OCI-LY7 (cell line): ENCODE measurements around the gene ZNF697. TPM values are rescaled to one million over a fixed set of nuclear protein-coding genes. Genes with fewer than 3 reads are reported as not detected.
A peak's percentile ranks its signal among the peaks of the same experiment; 100 is the strongest.

Experiments
- BruUV-seq: library from RNA; stranded (reverse); fragments of 400-500 nt; replicated peaks from 2 replicates; lab custom pipeline; 2021; lab: Mats Ljungman, UMichigan
- CTCF ChIA-PET: fragments of 300-600 bp; sonication (Branson Sonifier 250); formaldehyde crosslinking; loops from one replicate; lab custom pipeline; 2022; ENCODE audit warnings: antibody characterized with exemption; ENCODE audit not compliant: unreplicated experiment; lab: Charles Lee
- POLR2A ChIA-PET: fragments of 300-600 bp; sonication (Branson Sonifier 250); formaldehyde crosslinking; loops from one replicate; lab custom pipeline; 2022; ENCODE audit warnings: antibody characterized with exemption; lab: Charles Lee
- DNase-seq: peaks from one replicate; pipeline ENCODE4 v3.0.0-alpha.2; 2015; ENCODE audit warnings: low spot score
- H2AFZ ChIP-seq: fragments of 200-600 bp; sonication (generic), shearing (Covaris generic); 2 replicates; pipeline ENCODE4 v1.6.1; 2014; ENCODE audit warnings: mild to moderate bottlenecking, antibody characterized with exemption, low read length, moderate library complexity
- H3K27ac ChIP-seq: fragments of 200-600 bp; sonication (generic); 2 replicates; pipeline ENCODE4 v1.5.1; 2014; ENCODE audit warnings: mixed run types, low read depth, mild to moderate bottlenecking, moderate library complexity, low read length, inconsistent platforms; ENCODE audit not compliant: poor library complexity, severe bottlenecking
- H3K36me3 ChIP-seq: fragments of 200-600 bp; sonication (generic); 2 replicates; pipeline ENCODE4 v1.6.1; 2014; ENCODE audit warnings: mild to moderate bottlenecking, antibody characterized with exemption, low read length, moderate library complexity, mixed read lengths; ENCODE audit not compliant: insufficient read depth
- H3K4me1 ChIP-seq: fragments of 200-600 bp; sonication (generic); 2 replicates; pipeline ENCODE4 v1.5.1; 2014; ENCODE audit warnings: mild to moderate bottlenecking, low read length; ENCODE audit not compliant: insufficient read depth, poor library complexity, severe bottlenecking
- H3K4me2 ChIP-seq: fragments of 200-600 bp; sonication (generic); 2 replicates; pipeline ENCODE4 v1.6.1; 2014; ENCODE audit warnings: mild to moderate bottlenecking, low read length
- H3K4me3 ChIP-seq: fragments of 200-600 bp; sonication (generic); 2 replicates; pipeline ENCODE4 v1.5.1; 2014; ENCODE audit warnings: mild to moderate bottlenecking, low read depth, low read length; ENCODE audit not compliant: poor library complexity, severe bottlenecking
- H3K79me2 ChIP-seq: fragments of 200-600 bp; sonication (generic); 2 replicates; pipeline ENCODE4 v1.6.1; 2016; ENCODE audit warnings: low read depth, mild to moderate bottlenecking, low read length, moderate library complexity, mixed read lengths; ENCODE audit not compliant: insufficient read depth
- H3K9me2 ChIP-seq: fragments of 200-600 bp; sonication (generic); 2 replicates; pipeline ENCODE4 v1.6.1; 2016; ENCODE audit warnings: mild to moderate bottlenecking, low read length, mixed read lengths; ENCODE audit not compliant: insufficient read depth
- H3K9me3 ChIP-seq: fragments of 200-600 bp; sonication (generic); 2 replicates; pipeline ENCODE4 v1.6.1; 2014; ENCODE audit warnings: mild to moderate bottlenecking, mixed run types, low read length, mixed read lengths
- H4K20me1 ChIP-seq: fragments of 200-600 bp; sonication (generic); 2 replicates; pipeline ENCODE4 v1.6.1; 2014; ENCODE audit warnings: mild to moderate bottlenecking, antibody characterized with exemption, low read length, moderate library complexity, mixed read lengths; ENCODE audit not compliant: insufficient read depth
- CTCF ChIP-seq: fragments of 200-600 bp; sonication (generic); conservative IDR thresholded peaks from 2 replicates; pipeline ENCODE4 v1.5.1; 2014; ENCODE audit warnings: mild to moderate bottlenecking, antibody characterized with exemption, low read length, moderate library complexity, mixed read lengths
- EZH2phosphoT487 ChIP-seq: fragments of 200-600 bp; sonication (generic); IDR thresholded peaks from 2 replicates; pipeline ENCODE4 v1.6.1; 2018; ENCODE audit warnings: low read depth, borderline replicate concordance, mild to moderate bottlenecking, mixed run types, antibody characterized with exemption, low read length, moderate library complexity, mixed read lengths
- intact Hi-C: fragments of 100-400 bp; cut with micrococcal nuclease; formaldehyde crosslinking; loops from one replicate; pipeline ENCODE4 v1.10.0; 2022; ENCODE audit not compliant: unreplicated experiment
- total RNA-seq, 2 experiments: library from RNA; depleted of rRNA in 1 of 2; stranded (reverse); fragments of >200 nt in 1 of 2; shearing (Covaris generic) in 1 of 2; gene quantifications; 2 replicates each; pipeline ENCODE4 v1.2.3, GENCODE V29; 2014 to 2022

Gene ZNF697
- total RNA-seq, 2 experiments from 2014 or later, result not detected

GRCh38 chr1:119679223-119679622 lies 31.2 kb upstream of the ZNF697 start:
- no peaks in the 10 kb centered on the region for H3K9me3 ChIP-seq
- intact Hi-C loops, result loop anchor here (10.0 kb wide), 1 partner anchor 76 kb away; no protein-coding TSS in a partner anchor
- CTCF ChIA-PET, result no interaction called here

GRCh38 chr1:119676571-119677206 lies 28.6 kb upstream of the ZNF697 start:
- intact Hi-C loops, result loop anchor here (10.0 kb wide), 1 partner anchor 78 kb away; no protein-coding TSS in a partner anchor

More at GRCh38 chr1:119679223-119679622, 31.2 kb upstream of the ZNF697 start:
- no peaks in the 10 kb centered on the region for H3K4me1 ChIP-seq
- H4K20me1 ChIP-seq, result no peaks in the 10 kb centered on the region
- no peak for DNase-seq
- no TSS peak for BruUV-seq
- TF ChIP-seq CTCF, result no peak
- TF ChIP-seq EZH2phosphoT487, result no peak
- H3K4me3 ChIP-seq, result no peak overlapping the region
- no peak overlapping the region for H3K4me2 ChIP-seq
- no peaks in the 10 kb centered on the region for H3K36me3 ChIP-seq
- no peak overlapping the region for H3K27ac ChIP-seq
- H3K9me2 ChIP-seq, result no peaks in the 10 kb centered on the region
- POLR2A ChIA-PET, result interaction anchor here (0.8 kb wide), 1 partner anchor 19 kb away, joined by 3 read pairs; no protein-coding TSS in a partner anchor
- H2AFZ ChIP-seq, result no peak overlapping the region
- no peaks in the 10 kb centered on the region for H3K79me2 ChIP-seq

More at GRCh38 chr1:119676571-119677206, 28.6 kb upstream of the ZNF697 start:
- ChIA-PET CTCF (no interaction called here), POLR2A (interaction anchor here (0.7 to 0.9 kb wide), 2 partner anchors 102 to 701 kb away, joined by 3 to 8 read pairs; no protein-coding TSS in a partner anchor)
- no peak overlapping the region for H2AFZ ChIP-seq
- H3K4me1 ChIP-seq, result no peaks in the 10 kb centered on the region
- no peaks in the 10 kb centered on the region for H3K9me3 ChIP-seq
- peak; percentile 29; the same call in 1 of the 2 replicates for TF ChIP-seq CTCF
- TF ChIP-seq EZH2phosphoT487, result no peak
- H4K20me1 ChIP-seq, result no peaks in the 10 kb centered on the region
- BruUV-seq, result no TSS peak
- H3K36me3 ChIP-seq, result no peaks in the 10 kb centered on the region
- no peak for DNase-seq
- H3K4me3 ChIP-seq, result no peak overlapping the region
- no peaks in the 10 kb centered on the region for H3K9me2 ChIP-seq
- H3K27ac ChIP-seq, result no peak overlapping the region
- no peaks in the 10 kb centered on the region for H3K79me2 ChIP-seq
- H3K4me2 ChIP-seq, result no peak overlapping the region
